ENCODE data around the gene ALX4.

ALX4 gene

DNA sequence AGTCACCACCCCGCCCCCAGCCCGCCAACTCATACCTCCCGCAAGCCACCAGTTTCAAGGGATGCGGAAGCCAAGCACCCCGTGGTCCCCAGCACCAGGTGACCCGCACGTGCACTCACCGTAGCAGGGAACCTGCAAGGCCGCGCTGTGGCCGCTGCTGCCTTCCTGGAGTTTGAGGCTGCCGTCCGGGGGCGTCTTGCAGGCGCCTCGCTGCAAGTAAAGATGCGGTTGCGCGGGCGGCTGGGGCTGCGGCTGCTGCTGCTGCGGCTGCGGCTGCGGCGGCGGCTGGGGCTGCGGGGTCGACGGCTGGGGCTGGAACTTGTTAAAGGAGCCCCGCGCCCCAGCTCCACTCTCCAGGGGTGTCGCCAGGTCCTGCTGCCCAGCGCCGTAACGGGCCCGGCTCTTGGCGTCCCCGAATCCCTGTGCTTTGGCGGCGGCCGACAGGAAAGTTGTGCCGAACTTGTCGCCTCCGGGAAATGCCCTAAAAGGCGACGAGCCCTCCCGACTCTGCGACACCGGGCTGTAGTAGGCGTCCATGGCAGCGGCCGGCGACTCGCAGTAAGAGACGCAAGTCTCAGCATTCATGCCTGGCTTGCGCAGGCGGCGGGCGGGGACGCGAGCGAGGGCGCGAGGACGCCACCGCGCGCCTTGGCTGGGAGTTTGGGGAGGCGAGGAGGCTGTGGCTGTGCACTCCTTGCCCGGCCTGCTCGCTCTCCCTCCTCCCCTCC is at the start of gene ALX4:
Gene ALX4 (minus strand): TSS at position 662 of the 728 bp plus-strand sequence. CDS start 77 bp downstream, at position 585.
- no peak for ATAC-seq

- ATAC-seq = no peak
Measured at GRCh38 chr11:44359162-44359561, 49.2 kb upstream of the ALX4 start.

DNA sequence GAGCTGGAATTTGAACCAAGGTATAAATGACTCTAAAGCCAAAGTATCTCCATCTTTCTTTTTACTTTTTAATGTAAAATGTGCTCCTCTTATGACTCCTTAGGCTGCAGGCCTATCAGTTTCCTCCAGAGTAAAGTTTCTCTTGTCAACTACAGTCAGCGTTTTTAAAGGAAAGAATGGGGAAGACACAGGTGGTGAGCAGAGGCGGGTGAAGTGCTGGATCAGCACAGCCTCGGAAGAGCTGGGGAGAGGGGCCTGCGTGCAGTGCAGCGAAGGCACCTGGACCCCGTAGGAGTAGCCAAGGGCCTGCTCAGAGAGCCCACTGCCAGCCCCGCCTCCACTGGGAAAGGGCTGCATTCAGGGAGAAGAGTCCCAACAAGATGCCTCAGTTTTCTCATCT is 48.8 kb upstream of the ALX4 start:
- no peak for ATAC-seq

DNA sequence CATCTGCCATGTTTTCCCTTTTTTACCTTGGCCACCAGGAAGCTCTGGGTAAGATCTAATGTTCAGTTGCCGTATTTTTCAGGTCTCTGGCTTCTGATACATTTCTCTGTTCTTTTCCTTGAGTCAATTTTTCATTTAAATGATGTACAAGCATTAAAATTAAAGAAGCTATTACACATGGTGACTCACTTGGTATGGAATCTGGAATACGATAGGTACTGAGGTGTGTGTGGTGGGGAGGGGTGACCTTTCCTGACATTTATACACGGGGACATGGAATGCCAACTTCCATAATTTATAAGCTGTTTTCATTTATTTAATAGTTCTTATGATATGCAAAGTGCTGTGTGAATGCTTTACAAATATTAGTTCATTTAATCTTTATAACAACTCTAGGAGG is 47.8 kb upstream of the ALX4 start:
- no peak for ATAC-seq

DNA sequence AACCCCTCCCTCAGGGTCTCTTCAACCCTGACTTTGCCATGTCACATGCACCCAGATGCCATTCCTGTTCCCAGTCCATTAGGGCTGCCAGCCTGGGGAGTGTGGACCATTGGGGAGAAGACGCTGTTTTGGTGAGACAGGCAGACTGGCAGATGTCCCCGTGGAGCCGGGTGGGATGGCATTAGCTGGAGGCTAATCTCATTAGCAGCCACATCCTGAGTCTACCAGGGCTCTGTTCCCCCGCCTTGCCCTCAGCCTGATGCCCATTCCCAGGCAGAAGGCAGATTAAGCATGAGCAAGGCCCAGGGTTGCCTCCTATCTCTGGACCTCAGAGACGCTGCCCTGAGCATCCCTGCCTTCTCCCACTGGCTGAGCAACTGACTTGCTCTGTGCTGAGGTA is 46.4 kb upstream of the ALX4 start:
- ATAC-seq = no peak

- no peak for ATAC-seq
Measured at GRCh38 chr11:44351898-44352498, 42.1 kb upstream of the ALX4 start.

DNA sequence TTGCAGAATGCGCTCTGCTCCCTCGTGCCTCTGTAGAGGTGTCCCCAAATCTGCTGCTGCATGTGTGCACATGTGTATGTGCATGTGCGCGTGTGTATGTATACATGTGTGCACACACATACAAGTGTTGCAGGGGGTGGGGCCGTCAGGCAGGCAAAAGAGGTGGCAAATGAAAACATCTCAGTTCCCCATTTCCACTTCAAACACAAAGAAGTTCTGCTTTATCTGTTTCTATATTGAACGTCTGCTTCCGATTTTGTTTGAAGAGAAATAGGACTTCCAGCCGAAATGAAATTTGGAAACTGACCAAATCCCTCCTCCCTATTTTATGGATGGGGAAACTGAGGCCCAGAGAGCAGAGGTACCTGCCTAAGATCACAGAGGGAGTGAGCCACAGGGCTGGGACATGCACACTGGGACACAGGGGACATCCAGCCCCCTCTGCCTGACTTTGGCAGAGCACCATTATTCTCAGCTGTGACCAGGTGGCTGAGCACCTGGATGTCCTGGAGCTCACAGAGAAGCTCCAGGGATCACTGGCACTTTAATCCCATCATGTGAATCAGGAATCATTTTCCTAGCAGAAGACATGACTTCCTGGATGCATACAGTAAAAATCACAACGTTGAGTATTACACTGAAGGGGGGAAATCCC is 41.2 kb upstream of the ALX4 start:
- no peak for ATAC-seq

DNA sequence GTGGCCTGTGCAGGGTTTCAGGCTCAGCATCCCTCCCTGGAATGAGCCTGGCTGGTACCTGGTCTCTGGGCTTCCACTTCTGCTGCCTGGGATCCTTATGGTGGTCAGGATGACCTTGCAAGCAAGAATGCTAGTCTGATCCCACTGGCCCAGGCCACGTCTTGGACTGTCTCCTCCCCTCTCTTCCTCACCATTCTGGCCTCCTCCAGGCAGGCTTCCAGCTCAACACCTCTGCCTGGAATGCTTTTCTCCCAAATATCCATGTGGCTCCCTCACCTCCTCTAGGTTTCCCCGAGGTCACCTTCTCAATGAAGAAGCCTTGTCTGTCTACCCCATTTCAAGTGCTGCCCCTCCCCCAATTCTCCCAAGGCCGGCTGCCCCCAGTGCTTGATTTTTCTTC is 39.4 kb upstream of the ALX4 start:
- ATAC-seq = no peak

- no peak for ATAC-seq
Measured at GRCh38 chr11:44348721-44349120, 38.8 kb upstream of the ALX4 start.

DNA sequence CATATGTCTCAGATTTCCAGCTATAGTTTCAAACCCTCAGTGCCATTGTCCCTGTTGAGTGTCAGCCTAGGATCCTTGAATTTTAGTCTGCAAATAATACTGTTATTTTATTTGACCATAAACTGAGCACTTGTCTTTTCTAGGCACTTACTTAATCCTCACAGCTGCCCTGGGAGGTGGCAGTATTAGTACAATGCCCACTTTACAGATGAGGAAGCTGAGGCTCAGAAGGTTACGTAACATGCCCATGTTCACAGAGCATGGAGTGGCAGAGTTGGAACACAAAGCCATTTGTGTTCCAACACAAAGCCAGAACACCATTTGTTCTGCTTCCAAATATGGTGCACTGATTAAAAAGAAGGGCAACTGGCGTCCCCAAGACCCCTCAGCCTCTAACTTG is 38.2 kb upstream of the ALX4 start:
- no peak for ATAC-seq

GRCh38 chr11:44347538-44347937 is 37.6 kb upstream of the ALX4 start:
- no peak for ATAC-seq

- no peak for ATAC-seq
Measured at GRCh38 chr11:44346983-44347382, 37.0 kb upstream of the ALX4 start.

DNA sequence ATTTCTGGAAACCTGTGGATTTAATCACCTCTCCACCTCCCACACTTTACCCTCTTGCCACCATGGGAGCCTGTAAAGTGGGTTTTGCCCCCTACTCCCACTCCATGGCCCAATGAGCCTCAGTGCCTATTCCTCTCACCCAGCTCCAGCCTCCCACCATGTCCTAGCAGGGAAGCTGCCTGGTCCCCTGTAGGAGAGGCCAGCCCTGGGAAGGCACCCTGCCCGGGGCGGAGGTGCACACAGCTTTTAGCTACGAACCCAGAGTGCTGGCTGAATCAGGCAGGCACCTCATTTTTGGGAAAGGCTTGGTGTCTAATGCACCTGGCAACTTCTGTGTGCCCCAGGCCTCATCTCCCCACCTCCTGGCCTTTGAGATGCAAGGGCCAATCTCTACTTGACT is 35.8 kb upstream of the ALX4 start:
- no peak for ATAC-seq

DNA sequence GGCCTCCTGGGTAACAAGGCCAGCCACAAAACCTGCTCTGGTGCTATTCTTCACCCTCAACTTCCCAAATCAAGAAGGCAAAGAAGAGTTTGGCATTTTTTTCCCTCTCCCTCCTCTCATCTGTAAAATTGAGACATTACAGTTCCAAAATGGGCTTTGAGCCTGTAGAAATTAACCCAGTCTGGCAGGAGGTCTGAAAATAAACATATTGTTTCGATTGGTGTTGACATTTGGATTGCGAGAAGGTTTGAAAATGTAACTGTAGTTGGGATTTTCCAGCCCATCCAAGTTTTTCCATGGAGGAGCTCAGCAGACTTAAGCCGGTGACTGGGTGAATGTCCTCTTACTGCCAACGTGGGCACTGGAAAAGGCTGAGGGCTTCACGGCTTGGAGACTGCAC is 35.0 kb upstream of the ALX4 start:
- no peak for ATAC-seq

DNA sequence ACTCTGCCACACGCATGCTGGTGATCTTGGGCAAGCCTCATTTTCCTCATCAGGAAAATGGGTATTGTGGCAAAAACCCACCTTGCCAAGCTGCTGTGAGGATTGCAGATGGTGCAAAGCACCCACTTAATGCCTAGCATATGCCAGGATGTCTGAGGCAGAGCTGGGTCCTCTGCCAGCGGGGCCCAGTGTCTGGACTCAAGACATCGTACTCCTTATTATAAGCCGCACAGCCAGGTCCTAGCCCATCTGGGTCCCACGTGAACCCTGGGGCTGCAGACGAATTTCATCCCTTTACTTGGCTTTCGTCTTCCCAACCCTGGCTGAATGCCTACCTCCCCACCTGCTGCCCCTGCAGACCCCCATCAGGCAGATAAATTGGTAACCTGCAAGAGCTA is 34.5 kb upstream of the ALX4 start:
- no peak for ATAC-seq

- ATAC-seq = no peak
Measured at GRCh38 chr11:44343778-44344422, 34.0 kb upstream of the ALX4 start.

- ATAC-seq = no peak
Measured at GRCh38 chr11:44342616-44343015, 32.7 kb upstream of the ALX4 start.

- no peak for ATAC-seq
Measured at GRCh38 chr11:44340656-44341055, 30.7 kb upstream of the ALX4 start.

GRCh38 chr11:44339530-44339883 is 29.6 kb upstream of the ALX4 start:
- no peak for ATAC-seq

GRCh38 chr11:44338698-44339529 is 29.0 kb upstream of the ALX4 start:
- no peak for ATAC-seq

DNA sequence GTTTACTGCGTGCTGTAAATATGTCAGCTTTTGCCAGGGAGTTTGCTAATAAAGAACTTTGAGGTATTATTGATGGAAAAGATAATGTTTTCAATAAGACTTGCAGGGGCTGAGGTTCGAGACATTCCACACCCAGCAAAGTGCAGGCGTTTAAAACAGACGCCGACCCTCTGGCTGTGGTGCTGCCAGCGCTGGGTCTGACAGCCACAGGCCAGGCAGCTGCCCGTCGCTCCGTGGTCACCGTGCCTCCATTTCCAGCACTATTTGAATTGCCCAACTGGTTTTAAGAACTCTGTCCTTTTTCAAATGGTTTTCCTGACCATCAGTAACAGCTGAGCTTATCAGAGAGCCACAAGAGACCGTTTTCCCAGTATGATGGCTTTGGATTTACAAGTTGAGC is 28.1 kb upstream of the ALX4 start:
- no peak for ATAC-seq

DNA sequence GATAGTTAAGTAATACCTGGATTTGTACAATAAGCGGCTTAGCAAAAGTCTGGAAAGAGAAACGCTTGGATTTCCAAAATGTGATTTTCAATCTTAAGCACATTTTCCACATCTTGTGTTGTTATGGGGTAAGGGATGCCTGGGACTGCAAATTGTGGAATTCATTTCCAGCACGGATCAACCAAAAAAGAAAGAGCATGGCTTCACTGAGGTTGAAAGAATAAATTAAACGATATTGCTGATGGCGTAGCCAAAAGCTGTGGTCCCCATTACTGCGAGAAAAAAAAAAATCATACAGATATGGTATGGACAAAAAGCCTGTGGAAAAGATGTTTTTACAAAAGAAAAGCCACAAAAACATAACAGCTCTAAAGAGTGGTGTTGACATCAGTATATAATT is 26.0 kb upstream of the ALX4 start:
- no peak for ATAC-seq
